WTC11 (cell line): ENCODE results near the gene VPS8. TPM values are rescaled to one million over a fixed set of nuclear protein-coding genes. Genes with fewer than 3 reads are reported as not detected.

Experiments
- ATAC-seq: fragments of 200-7000 bp; cut with Tn5 transposase; 2 replicates; pipeline ENCODE4 v1.10.0; 2021; ENCODE audit warnings: mild to moderate bottlenecking, moderate library complexity
- CTCF ChIA-PET: fragments of 300-600 bp; sonication (Branson Sonifier 250); formaldehyde crosslinking; loops from one replicate; lab custom pipeline; 2021; ENCODE audit warnings: antibody characterized with exemption; lab: Charles Lee
- POLR2A ChIA-PET: fragments of 350-600 bp; sonication (Branson Sonifier 250); formaldehyde crosslinking; loops from one replicate; lab custom pipeline; 2021; ENCODE audit warnings: antibody characterized with exemption; lab: Charles Lee
- DNase-seq: peaks from one replicate; pipeline ENCODE4 v3.0.0; 2021; ENCODE audit warnings: low spot score
- H3K27ac Mint-ChIP-seq: 2 replicates; pipeline ENCODE4 v1.8.0; 2021; ENCODE audit warnings: mixed read lengths
- H3K27me3 Mint-ChIP-seq: 2 replicates; pipeline ENCODE4 v1.8.0; 2021; ENCODE audit warnings: low read depth, mild to moderate bottlenecking, moderate library complexity, mixed read lengths
- H3K36me3 Mint-ChIP-seq: 2 replicates; pipeline ENCODE4 v1.8.0; 2021; ENCODE audit warnings: mixed read lengths
- H3K4me1 Mint-ChIP-seq: 2 replicates; pipeline ENCODE4 v1.8.0; 2022; ENCODE audit warnings: mixed read lengths
- H3K4me3 Mint-ChIP-seq: 2 replicates; pipeline ENCODE4 v1.8.0; 2021; ENCODE audit warnings: mild to moderate bottlenecking, moderate library complexity, mixed read lengths
- H3K9me3 Mint-ChIP-seq: 2 replicates; pipeline ENCODE4 v1.8.0; 2021; ENCODE audit warnings: mixed read lengths
- EMX1 ChIP-seq: fragments of 250-450 bp; sonication (Bioruptor Pico); IDR thresholded peaks from 2 replicates; pipeline ENCODE4 v1.8.0; 2021; ENCODE audit warnings: mild to moderate bottlenecking
- FOXK1 ChIP-seq: sonication (generic); formaldehyde crosslinking; IDR thresholded peaks from 2 replicates; pipeline ENCODE4 v1.8.0; 2022; ENCODE audit warnings: mild to moderate bottlenecking, moderate library complexity, missing genetic modification reagents
- GTF2I ChIP-seq: fragments of 250-450 bp; sonication (Bioruptor Pico); conservative IDR thresholded peaks from 2 replicates; pipeline ENCODE4 v1.4.0; 2021; ENCODE audit warnings: mild to moderate bottlenecking
- HMGA2 ChIP-seq: fragments of 250-450 bp; sonication (Bioruptor Pico); IDR thresholded peaks from 2 replicates; pipeline ENCODE4 v1.4.0; 2021; ENCODE audit warnings: mild to moderate bottlenecking, moderate library complexity
- MLX ChIP-seq: sonication (generic); formaldehyde crosslinking; IDR thresholded peaks from 2 replicates; pipeline ENCODE4 v1.8.1; 2023; ENCODE audit warnings: mild to moderate bottlenecking, missing genetic modification reagents, moderate library complexity
- PREB ChIP-seq: sonication (generic); formaldehyde crosslinking; IDR thresholded peaks from 2 replicates; pipeline ENCODE4 v1.8.1; 2022; ENCODE audit warnings: mild to moderate bottlenecking, missing genetic modification reagents, moderate library complexity, borderline replicate concordance
- RELA ChIP-seq: sonication (generic); formaldehyde crosslinking; IDR thresholded peaks from 2 replicates; pipeline ENCODE4 v1.8.1; 2022; ENCODE audit warnings: missing genetic modification reagents, mild to moderate bottlenecking, borderline replicate concordance
- TEAD4 ChIP-seq: sonication (generic); formaldehyde crosslinking; IDR thresholded peaks from 2 replicates; pipeline ENCODE4 v1.8.0; 2022; ENCODE audit warnings: mild to moderate bottlenecking, missing genetic modification reagents
- ZBTB21 ChIP-seq: sonication (generic); formaldehyde crosslinking; IDR thresholded peaks from 2 replicates; pipeline ENCODE4 v1.8.1; 2023; ENCODE audit warnings: mild to moderate bottlenecking, missing genetic modification reagents, borderline replicate concordance
- ZNF416 ChIP-seq: fragments of 250-450 bp; sonication (Bioruptor Pico); IDR thresholded peaks from 2 replicates; pipeline ENCODE4 v1.9.0; 2021; ENCODE audit warnings: mild to moderate bottlenecking, inconsistent platforms
- ZNF423 ChIP-seq: fragments of 250-450 bp; sonication (Bioruptor Pico); IDR thresholded peaks from 2 replicates; pipeline ENCODE4 v2.1.2; 2022; ENCODE audit warnings: mild to moderate bottlenecking, moderate library complexity
- ZNF671 ChIP-seq: fragments of 250-450 bp; sonication (Bioruptor Pico); IDR thresholded peaks from 2 replicates; pipeline ENCODE4 v1.8.0; 2021; ENCODE audit warnings: mild to moderate bottlenecking
- total RNA-seq: library from RNA; stranded (reverse); gene quantifications from 3 replicates; pipeline ENCODE4 v1.2.3, GENCODE V29; 2021
- TF ChIP-seq, protein P1 (sequence below): sonication (generic); formaldehyde crosslinking; IDR thresholded peaks from 2 replicates; pipeline ENCODE4 v1.8.0; 2023; ENCODE audit warnings: missing genetic modification reagents, mild to moderate bottlenecking, borderline replicate concordance
- TF ChIP-seq, protein P2 (sequence below): sonication (generic); formaldehyde crosslinking; IDR thresholded peaks from 2 replicates; pipeline ENCODE4 v1.8.1; 2022; ENCODE audit warnings: missing genetic modification reagents, borderline replicate concordance
- TF ChIP-seq, protein P3 (sequence below): fragments of 200-600 bp; IDR thresholded peaks from 2 replicates; pipeline ENCODE4 v1.8.0; 2022; ENCODE audit warnings: antibody characterized with exemption
- TF ChIP-seq, protein P4 (sequence below): sonication (generic); formaldehyde crosslinking; IDR thresholded peaks from 2 replicates; pipeline ENCODE4 v1.8.0; 2022; ENCODE audit warnings: mild to moderate bottlenecking, missing genetic modification reagents
- TF ChIP-seq, protein P5 (sequence below): sonication (generic); formaldehyde crosslinking; IDR thresholded peaks from 2 replicates; pipeline ENCODE4 v1.8.0; 2022; ENCODE audit warnings: missing genetic modification reagents

VPS8 gene
- total RNA-seq, 1 experiment from 2014 or later, result 44.9 TPM

GRCh38 chr3:185084901-185085300 lies 272.9 kb downstream of the VPS8 start (continued):
- TF ChIP-seq, protein P1, sequence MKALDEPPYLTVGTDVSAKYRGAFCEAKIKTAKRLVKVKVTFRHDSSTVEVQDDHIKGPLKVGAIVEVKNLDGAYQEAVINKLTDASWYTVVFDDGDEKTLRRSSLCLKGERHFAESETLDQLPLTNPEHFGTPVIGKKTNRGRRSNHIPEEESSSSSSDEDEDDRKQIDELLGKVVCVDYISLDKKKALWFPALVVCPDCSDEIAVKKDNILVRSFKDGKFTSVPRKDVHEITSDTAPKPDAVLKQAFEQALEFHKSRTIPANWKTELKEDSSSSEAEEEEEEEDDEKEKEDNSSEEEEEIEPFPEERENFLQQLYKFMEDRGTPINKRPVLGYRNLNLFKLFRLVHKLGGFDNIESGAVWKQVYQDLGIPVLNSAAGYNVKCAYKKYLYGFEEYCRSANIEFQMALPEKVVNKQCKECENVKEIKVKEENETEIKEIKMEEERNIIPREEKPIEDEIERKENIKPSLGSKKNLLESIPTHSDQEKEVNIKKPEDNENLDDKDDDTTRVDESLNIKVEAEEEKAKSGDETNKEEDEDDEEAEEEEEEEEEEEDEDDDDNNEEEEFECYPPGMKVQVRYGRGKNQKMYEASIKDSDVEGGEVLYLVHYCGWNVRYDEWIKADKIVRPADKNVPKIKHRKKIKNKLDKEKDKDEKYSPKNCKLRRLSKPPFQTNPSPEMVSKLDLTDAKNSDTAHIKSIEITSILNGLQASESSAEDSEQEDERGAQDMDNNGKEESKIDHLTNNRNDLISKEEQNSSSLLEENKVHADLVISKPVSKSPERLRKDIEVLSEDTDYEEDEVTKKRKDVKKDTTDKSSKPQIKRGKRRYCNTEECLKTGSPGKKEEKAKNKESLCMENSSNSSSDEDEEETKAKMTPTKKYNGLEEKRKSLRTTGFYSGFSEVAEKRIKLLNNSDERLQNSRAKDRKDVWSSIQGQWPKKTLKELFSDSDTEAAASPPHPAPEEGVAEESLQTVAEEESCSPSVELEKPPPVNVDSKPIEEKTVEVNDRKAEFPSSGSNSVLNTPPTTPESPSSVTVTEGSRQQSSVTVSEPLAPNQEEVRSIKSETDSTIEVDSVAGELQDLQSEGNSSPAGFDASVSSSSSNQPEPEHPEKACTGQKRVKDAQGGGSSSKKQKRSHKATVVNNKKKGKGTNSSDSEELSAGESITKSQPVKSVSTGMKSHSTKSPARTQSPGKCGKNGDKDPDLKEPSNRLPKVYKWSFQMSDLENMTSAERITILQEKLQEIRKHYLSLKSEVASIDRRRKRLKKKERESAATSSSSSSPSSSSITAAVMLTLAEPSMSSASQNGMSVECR (CRISPR knock-in tag), result no peak
- TF ChIP-seq FOXK1 (CRISPR knock-in tag) (no peak), TEAD4 (no peak), ZNF423 (CRISPR knock-in tag) (no peak), RELA (CRISPR knock-in tag) (no peak), ZBTB21 (no peak), EMX1 (CRISPR knock-in tag) (no peak), ZNF416 (no peak)
- TF ChIP-seq, protein P2, sequence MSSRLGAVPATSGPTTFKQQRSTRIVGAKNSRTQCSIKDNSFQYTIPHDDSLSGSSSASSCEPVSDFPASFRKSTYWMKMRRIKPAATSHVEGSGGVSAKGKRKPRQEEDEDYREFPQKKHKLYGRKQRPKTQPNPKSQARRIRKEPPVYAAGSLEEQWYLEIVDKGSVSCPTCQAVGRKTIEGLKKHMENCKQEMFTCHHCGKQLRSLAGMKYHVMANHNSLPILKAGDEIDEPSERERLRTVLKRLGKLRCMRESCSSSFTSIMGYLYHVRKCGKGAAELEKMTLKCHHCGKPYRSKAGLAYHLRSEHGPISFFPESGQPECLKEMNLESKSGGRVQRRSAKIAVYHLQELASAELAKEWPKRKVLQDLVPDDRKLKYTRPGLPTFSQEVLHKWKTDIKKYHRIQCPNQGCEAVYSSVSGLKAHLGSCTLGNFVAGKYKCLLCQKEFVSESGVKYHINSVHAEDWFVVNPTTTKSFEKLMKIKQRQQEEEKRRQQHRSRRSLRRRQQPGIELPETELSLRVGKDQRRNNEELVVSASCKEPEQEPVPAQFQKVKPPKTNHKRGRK (CRISPR knock-in tag), result no peak

- no peak for TF ChIP-seq HMGA2 (CRISPR knock-in tag)
- TF ChIP-seq, protein P3, sequence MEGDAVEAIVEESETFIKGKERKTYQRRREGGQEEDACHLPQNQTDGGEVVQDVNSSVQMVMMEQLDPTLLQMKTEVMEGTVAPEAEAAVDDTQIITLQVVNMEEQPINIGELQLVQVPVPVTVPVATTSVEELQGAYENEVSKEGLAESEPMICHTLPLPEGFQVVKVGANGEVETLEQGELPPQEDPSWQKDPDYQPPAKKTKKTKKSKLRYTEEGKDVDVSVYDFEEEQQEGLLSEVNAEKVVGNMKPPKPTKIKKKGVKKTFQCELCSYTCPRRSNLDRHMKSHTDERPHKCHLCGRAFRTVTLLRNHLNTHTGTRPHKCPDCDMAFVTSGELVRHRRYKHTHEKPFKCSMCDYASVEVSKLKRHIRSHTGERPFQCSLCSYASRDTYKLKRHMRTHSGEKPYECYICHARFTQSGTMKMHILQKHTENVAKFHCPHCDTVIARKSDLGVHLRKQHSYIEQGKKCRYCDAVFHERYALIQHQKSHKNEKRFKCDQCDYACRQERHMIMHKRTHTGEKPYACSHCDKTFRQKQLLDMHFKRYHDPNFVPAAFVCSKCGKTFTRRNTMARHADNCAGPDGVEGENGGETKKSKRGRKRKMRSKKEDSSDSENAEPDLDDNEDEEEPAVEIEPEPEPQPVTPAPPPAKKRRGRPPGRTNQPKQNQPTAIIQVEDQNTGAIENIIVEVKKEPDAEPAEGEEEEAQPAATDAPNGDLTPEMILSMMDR, result no peak
- no peak for TF ChIP-seq MLX
- TF ChIP-seq, protein P4, sequence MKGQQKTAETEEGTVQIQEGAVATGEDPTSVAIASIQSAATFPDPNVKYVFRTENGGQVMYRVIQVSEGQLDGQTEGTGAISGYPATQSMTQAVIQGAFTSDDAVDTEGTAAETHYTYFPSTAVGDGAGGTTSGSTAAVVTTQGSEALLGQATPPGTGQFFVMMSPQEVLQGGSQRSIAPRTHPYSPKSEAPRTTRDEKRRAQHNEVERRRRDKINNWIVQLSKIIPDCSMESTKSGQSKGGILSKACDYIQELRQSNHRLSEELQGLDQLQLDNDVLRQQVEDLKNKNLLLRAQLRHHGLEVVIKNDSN, result no peak
- TF ChIP-seq, all 79 proteins: peak for 0
- CTCF ChIA-PET, result no interaction called here
- no peaks in the 10 kb centered on the region for H3K36me3 Mint-ChIP-seq
These were observed 275.5 kb downstream of the VPS8 start for GRCh38 chr3:185087419-185087818.

GRCh38 chr3:185089343-185089742 lies 277.4 kb downstream of the VPS8 start:
- no peak overlapping the region for H3K4me3 Mint-ChIP-seq
- DNase-seq (no peak), ATAC-seq (no peak)
- H3K36me3 Mint-ChIP-seq, result no peaks in the 10 kb centered on the region
- ChIA-PET POLR2A (no interaction called here), CTCF (no interaction called here)
- H3K4me1 Mint-ChIP-seq, result peaks cover 11% of the 10 kb centered on the region
- 0 out of 2 replicates have a peak, but pooled peaks cover 3% of the 10 kb centered on the region for H3K9me3 Mint-ChIP-seq
- no peak overlapping the region for H3K27ac Mint-ChIP-seq
- H3K27me3 Mint-ChIP-seq, result no peaks in the 10 kb centered on the region
- TF ChIP-seq PREB (CRISPR knock-in tag) (no peak), ZNF671 (CRISPR knock-in tag) (no peak), GTF2I (CRISPR knock-in tag) (no peak)
- TF ChIP-seq, protein P5, sequence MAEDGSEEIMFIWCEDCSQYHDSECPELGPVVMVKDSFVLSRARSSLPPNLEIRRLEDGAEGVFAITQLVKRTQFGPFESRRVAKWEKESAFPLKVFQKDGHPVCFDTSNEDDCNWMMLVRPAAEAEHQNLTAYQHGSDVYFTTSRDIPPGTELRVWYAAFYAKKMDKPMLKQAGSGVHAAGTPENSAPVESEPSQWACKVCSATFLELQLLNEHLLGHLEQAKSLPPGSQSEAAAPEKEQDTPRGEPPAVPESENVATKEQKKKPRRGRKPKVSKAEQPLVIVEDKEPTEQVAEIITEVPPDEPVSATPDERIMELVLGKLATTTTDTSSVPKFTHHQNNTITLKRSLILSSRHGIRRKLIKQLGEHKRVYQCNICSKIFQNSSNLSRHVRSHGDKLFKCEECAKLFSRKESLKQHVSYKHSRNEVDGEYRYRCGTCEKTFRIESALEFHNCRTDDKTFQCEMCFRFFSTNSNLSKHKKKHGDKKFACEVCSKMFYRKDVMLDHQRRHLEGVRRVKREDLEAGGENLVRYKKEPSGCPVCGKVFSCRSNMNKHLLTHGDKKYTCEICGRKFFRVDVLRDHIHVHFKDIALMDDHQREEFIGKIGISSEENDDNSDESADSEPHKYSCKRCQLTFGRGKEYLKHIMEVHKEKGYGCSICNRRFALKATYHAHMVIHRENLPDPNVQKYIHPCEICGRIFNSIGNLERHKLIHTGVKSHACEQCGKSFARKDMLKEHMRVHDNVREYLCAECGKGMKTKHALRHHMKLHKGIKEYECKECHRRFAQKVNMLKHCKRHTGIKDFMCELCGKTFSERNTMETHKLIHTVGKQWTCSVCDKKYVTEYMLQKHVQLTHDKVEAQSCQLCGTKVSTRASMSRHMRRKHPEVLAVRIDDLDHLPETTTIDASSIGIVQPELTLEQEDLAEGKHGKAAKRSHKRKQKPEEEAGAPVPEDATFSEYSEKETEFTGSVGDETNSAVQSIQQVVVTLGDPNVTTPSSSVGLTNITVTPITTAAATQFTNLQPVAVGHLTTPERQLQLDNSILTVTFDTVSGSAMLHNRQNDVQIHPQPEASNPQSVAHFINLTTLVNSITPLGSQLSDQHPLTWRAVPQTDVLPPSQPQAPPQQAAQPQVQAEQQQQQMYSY (CRISPR knock-in tag), result no peak
- TF ChIP-seq, protein P2 (CRISPR knock-in tag), result no peak

More at GRCh38 chr3:185087419-185087818, 275.5 kb downstream of the VPS8 start:
- peaks cover 12% of the 10 kb centered on the region for H3K4me1 Mint-ChIP-seq
- 0 out of 2 replicates have a peak, but pooled peaks cover 2% of the 10 kb centered on the region for H3K9me3 Mint-ChIP-seq
- no peak overlapping the region for H3K27ac Mint-ChIP-seq
- H3K27me3 Mint-ChIP-seq, result no peaks in the 10 kb centered on the region
- no peak overlapping the region for H3K4me3 Mint-ChIP-seq
- POLR2A ChIA-PET, result no interaction called here
- ATAC-seq (no peak), DNase-seq (no peak)
